ENCODE measurements around the gene DNAJA3.

The DNAJA3 gene

DNA sequence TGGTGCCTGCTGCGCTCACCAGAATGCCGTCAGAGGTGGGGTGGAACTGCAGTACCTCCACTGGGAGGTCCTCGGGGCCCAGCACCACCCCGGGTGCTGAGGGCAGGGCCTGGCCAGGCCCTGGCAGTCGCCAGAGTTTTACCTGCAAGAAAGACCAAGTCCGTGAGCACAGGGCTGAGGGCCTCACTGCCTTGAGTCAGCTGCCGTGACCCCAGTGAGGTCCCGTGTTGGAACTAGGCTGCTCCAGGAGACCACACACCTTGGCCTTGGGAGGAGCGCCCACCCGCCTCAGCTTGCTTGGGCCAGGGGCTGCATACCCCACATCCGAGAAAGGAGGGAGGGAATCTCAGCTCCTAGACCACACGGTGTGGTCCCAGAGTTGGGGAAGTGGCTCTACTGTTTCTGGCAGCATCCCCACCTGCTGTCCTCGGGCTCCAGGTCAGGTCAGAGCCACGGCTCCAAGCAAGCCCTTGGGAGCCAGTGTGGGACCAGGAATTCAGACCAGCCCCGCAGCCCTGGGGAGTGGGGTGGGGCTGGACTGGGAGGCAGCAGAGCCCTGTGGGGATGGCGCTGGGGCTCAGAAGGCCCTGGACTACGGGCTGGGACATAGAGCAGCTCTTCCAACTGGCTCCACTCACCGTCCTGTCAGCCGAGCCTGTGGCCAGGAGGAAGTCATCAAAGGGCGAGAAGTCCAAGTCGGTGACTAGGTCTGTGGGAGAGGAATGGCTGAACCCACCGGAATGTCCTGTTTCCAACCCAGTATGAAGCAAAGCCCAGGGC, 17.9 kb upstream of the DNAJA3 start:
- DNase-seq = no peak

GRCh38 chr16:4408323-4408690, 17.4 kb upstream of the DNAJA3 start:
- DNase-seq = no peak

GRCh38 chr16:4409081-4409932, 16.4 kb upstream of the DNAJA3 start:
- DNase-seq = no peak

GRCh38 chr16:4410335-4411075, 15.2 kb upstream of the DNAJA3 start:
- peak; percentile 75 for DNase-seq

DNA sequence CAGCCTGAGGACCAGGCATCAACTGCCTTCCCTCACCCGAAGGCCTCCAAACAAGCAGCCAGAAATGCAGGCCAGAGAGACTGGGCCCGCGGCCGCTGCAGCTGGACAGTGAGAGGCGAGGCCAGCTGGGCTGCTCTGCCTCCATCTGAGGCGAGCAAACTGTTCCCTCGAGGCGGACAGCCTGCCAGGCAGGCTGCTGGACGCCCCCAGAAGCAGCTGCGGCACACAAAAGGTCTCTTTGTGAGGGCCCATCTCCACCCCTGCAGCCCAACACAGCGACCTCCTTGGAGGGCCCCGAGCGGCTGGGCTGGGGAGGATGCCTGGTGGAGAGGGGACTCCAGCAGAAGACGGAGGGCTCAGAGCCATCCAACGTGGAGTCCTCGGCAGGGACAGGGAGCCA, 14.0 kb upstream of the DNAJA3 start:
- DNase-seq = peak; percentile 97

- DNase-seq = no peak
Measured at GRCh38 chr16:4412159-4412558, 13.5 kb upstream of the DNAJA3 start.

GRCh38 chr16:4412854-4413253, 12.8 kb upstream of the DNAJA3 start:
- DNase-seq = no peak

GRCh38 chr16:4414187-4414917, 11.3 kb upstream of the DNAJA3 start:
- DNase-seq = no peak

GRCh38 chr16:4415538-4416199, 10.0 kb upstream of the DNAJA3 start:
- peak; percentile 71 for DNase-seq

DNA sequence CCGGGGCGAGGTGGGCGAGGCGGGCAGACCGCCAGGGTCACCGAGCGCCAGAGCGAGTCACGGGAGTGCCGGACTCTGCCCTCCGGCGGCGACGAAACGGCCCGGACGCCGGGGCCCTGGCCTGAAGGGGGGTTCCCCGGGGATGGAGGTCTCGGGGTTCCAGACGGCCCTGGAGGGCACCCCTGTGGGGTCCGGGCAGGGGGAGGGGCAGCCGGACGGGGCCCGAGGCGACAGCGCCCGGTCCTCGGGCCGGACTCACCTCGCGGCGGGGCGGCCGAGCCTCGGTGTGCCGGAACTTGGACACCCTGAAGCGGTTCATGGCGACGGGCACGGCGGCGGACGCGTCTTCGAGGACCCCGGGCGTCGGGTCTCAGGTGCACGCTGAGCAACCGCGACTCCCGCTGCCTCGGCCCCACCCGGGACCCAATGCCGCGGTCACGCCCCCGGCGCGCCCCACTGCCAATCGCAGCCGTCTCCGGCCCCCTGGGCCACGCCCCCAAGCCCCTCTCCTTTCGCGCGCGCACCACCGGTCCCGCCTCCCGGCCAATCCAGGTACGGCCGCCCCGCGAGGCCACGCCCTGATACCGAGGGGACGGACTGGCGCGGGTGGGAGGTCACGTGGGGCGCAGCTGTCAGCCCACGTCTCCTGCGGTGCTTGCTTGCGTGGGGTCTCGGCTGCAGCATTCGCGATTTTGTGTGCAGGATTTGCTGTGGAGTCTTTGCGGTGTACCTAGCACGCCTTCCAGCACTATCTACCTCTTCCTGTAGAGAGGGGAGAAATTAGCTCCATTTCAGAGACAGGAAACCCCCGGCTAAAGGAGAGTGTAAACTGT, 9.3 kb upstream of the DNAJA3 start, which contains the start of gene CORO7:
Gene CORO7 (minus strand): TSS at position 397 of the 833 bp plus-strand sequence. CDS start 78 bp downstream, at position 319.
- peak; percentile 97 for DNase-seq

DNA sequence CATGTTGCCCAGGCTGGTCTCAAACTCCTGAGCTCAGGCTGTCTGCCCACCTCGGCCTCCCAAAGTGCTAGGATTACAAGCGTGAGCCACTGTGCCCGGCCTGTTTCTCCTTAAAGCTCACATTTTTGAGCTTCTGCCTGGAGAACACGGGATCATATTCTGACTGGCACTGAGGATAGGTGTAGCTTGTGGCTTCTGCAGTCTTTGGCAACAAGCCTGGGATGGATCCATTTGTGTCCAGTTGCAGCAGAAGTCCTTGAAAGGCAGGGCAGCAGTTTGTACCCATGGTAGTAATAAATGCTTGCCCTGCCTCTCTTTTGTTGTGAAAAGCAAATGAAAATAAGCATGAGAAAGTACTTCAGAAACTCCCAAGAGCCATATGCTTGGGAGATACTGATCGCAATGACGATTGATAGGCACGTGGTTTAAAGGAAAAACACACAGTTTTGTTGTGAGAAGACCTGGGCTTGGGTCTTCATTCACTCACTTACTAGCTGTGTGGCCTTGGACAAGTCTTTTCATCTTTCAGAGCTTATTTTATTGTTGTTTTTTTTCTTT, 6.2 kb upstream of the DNAJA3 start:
- DNase-seq = no peak

DNA sequence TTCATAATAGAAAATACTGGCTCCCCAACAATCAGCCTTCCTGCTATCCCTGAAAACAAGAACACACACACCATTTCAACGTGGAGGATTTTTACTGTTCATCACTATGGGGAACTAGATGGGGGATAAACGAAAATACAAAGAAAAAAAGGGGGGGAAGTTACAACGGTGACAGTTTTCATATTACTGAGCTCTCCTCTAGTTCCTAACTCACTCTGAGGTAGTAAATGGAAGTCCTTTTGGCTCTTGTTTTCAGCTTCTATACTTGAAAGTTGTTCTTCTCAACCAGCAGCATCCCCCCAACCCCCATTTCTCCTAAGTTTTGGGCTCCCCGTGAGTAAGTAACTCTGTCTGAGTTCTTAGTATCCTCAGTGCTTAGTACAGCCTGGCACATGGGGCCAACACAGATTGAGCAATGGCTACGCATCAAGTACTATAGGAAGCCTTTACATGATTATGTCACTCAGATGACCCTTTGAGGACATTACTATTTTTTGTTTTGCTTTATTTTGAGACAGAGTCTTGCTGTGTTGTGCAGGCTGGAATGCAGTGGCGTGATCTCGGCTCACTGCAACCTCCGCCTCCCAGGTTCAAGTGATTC, 5.1 kb upstream of the DNAJA3 start:
- DNase-seq = no peak

GRCh38 chr16:4426021-4426684, 485 bp downstream of the DNAJA3 start:
- DNase-seq = no peak

DNA sequence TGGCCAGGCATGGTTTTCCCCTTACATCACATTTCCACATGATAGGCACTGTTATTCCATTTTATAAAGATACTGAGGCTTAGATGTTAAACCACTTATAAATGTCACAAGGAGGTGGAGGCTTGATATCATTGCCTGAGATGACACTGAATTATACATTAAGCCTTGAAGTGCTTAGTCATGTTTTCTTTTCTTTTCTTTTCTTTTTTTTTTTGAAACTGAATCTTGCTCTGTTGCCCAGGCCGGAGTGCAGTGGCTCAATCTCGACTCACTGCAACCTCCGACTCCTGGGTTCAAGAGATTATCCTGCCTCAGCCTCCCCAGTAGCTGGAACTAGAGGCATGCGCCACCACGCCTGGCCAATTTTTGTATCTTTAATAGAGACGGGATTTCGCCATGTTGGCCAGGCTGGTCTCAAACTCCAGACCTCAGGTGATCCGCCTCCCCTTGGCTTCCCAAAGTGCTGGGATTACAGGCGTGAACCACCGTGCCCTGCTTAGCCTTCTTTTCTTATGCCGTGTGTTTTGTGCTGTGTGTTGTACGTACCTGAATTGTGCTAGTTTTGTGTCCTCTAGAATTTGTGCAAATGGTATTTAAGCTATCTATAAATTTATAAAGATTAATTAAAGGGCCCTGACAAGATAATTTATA, 1.2 kb downstream of the DNAJA3 start:
- no peak for DNase-seq

- no peak for DNase-seq
Measured at GRCh38 chr16:4428500-4428899, 2.8 kb downstream of the DNAJA3 start.

DNA sequence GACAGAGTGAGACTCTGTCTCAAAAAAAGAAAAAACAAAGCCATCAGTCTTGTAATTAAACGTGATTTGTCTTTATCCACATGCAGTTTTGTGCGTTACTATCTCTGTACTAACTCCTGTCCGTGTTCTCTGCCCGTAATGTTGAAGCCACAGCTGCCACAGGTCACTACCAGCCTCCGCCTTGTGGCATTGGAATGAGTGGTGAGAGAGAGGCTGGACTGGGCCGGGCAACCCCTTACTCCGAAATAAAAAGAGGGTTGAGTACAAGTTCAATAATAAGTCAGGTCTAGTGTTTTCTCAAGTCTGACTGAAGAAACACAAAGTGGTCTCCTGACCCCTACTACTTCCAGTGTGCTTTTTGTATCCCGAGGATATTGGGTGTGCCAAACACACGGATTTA, 5.4 kb downstream of the DNAJA3 start:
- no peak for DNase-seq

DNA sequence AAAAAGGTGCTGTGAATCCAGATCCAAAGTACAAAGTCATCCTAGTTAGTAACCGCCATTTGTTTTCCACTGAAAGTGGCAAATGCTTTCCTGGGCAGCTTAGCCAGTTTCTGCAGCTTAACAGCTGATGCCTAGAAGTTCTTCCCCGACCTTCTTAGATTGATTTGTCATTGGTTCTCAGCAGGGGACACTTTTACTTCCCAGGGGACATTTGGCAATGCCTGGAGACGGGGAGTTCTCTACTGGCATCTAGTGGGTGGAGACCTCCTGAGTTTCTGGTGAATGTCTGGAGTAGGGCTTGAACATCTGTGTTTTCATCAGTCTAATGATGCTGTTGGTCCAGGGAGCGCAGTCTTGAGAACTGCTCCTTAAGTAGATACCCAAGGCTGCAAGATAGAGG, 7.6 kb downstream of the DNAJA3 start:
- DNase-seq = no peak

GRCh38 chr16:4433914-4434787, 8.5 kb downstream of the DNAJA3 start:
- no peak for DNase-seq

Measured in midbrain (tissue), 1 donor.